Sciatic nerve (tissue), 2 donors: ENCODE results near the gene CAB39. TPM values are rescaled to one million over a fixed set of nuclear protein-coding genes. Genes with fewer than 3 reads are reported as not detected.
"Not testable (repeated sequence)": the region's sequence is repeated elsewhere in the genome, so short reads cannot be mapped to it uniquely, and the experiment has no call there.

Experiments
- ATAC-seq: fragments of 200-7000 bp; cut with Tn5 transposase; one replicate; pipeline ENCODE4 v1.9.1; 2020; ENCODE audit warnings: mild to moderate bottlenecking, moderate library complexity
- DNase-seq: peaks from one replicate; pipeline ENCODE4 v3.0.0-alpha.2; 2020; ENCODE audit warnings: low spot score
- intact Hi-C: fragments of 100-400 bp; cut with DNase I; formaldehyde crosslinking; loops from one replicate; pipeline ENCODE4 v1.14.2; 2022
- total RNA-seq: library from RNA; stranded (reverse); fragmentation: NEBNext Ultra II Directional; extraction: Animal tissue kit (Norgen Biotek cat#: 25700); gene quantifications from one replicate; pipeline ENCODE4 v1.2.1, GENCODE V29; 2021
- donor health status: DM: no; HTN: no; CAD: no.
- donor health status: DM: no; HTN: no; CAD: no.

Gene CAB39
- total RNA-seq, 1 donor from 2014 or later: 59.5 TPM

DNA sequence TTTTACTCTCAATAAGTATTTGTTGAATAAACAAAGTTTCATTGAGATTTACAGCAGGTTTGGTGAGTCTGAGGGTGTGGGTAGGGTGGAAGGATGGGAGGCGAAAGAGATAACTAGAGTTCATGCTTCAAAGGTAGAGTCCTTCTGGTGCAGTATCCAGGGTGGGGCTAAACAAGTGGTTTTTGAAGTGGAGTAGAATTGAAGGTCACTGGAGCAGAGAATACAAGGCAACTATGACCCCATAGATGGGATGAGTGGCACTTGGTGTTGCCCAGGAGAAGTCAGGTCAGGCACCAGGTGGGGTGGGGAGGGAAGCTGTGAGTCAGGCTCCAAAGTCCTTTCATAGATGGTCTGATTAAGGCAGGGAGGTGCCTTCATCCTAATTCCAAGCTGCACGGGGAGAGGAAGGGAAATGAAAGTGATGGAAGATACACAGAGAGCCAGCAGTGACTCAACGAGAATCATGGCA, 6.6 kb upstream of the CAB39 start:
- no peak for DNase-seq
- intact Hi-C loops: no loop called here
- no peak for ATAC-seq

DNA sequence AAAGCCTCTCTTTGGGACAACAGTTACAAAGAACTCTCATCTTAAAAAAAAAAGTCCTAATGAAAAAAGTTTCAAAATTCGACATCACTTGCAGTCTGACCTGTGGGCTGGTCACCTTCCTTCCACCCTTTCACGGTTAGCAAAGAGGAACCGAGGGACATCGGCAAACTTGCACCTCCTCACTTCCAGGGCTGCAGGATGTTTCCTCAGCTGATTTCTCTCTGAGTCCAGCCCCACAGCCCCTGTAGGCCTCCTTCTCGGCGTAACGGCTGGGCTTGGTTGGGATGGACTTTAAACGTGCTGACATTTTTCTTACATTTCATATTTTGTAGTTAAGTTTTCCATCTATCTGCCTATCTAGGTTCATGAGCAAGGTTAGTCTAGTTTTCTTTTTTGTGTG, 5.7 kb upstream of the CAB39 start:
- ATAC-seq (no peak), DNase-seq (no peak)
- intact Hi-C loops: no loop called here

DNA sequence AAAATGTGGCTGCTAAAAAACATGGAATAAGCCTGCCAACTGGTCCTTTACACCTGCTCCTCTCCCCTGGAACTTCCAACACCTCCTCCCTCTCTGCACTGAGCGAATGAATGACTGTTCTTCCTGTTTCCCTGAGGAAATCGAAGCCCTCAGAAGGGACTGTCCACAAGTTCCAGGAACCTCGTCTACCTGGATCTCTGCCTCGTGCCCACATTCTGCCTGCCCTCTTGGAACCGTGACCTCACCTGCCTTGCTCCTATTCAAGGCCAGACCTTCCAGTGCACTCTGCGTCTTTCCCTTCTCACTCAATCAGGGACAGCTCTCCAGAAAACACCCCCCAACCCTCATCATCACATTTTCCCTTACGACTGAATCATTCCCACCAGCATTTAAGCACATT, 4.4 kb upstream of the CAB39 start:
- no peak for ATAC-seq
- intact Hi-C loops: no loop called here
- DNase-seq: no peak

DNA sequence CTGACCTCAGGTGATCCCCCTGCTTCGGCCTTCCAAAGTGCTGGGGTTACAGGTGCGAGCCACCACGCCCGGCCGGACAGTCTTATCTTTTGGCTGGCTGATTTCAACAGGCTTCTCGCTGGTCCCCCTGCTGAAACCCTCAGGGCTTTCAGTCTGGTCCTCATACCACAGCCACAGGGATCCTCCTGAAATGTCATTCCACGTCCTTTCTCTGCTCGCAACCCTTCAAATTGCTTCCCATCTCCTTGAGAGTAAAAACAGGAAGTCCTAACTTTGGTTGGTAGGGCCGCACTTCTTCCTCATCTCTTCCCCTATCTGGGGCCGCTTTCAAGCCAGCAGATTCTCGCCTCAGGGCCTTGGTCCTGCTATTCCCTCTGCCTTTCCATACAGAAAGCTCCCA, 1.4 kb upstream of the CAB39 start:
- intact Hi-C loops: no loop called here
- DNase-seq (no peak), ATAC-seq (peak; percentile 31)

DNA sequence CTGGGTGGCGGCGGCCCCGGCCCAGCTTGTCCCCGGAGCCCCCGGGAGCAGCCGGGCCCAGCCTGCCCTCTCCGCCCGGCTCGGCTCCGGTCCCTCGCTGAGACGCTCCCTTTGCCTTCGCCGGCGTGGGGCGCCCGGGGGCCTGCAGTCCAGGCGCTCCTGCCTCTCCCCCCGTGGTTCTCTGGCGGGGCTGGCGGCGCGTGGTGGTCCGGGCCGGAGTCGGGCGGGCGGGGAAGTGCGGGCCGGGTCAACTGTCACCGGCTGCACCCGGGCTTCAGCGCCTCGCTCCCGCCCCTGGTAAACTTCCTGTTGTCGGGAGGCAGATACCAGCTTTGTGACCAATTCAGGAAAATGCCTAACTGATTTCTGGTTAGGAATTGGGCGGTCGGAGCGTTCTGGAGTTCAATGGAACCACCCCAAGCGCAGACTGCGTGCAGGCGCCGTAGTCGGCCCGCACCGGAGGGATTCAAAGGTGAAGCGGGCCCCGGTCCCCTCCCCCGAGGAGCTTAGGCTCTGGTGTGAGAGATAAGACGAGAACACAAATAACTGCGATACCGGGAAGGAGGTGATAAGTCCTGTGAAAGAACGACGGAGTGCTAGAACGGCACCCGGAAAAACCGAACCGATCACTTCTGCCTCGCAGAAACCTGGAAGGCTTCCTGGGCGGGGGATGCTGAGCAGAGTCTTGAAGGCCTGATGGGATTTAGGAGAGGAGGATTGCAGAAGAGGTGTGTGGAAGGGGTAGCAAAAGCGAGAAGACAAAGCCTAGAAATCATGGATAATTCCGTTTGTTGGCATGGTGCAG, 891 bp downstream of the CAB39 start:
- ATAC-seq (no peak), DNase-seq (peak; percentile 62)
- intact Hi-C loops: no loop called here

- intact Hi-C loops: no loop called here
- DNase-seq (no peak), ATAC-seq (no peak)
Observed at GRCh38 chr2:230714136-230714480, 1.5 kb downstream of the CAB39 start.

- ATAC-seq: no peak
- intact Hi-C loops: no loop called here
- no peak for DNase-seq
Observed at GRCh38 chr2:230715201-230715600, 2.6 kb downstream of the CAB39 start.

DNA sequence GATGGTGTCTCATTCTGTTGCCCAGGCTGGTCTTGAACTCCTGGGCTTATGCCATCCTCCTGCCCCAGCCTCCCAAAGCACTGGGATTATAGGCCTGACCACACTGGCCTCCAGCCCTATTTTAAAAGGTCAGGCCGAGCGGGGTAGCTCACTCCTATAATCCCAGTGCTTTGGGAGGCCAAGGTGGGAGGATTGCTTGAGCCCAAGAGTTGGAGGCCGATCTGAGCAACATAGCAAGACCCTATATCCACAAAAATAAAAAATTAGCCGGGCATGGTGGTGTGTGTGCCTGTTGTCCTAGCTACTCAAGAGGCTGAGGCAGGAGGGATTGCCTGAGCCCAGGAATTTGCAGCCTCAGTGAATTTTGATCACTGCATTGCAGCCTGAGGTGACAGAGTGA, 3.9 kb downstream of the CAB39 start:
- DNase-seq: no peak
- ATAC-seq: no peak
- intact Hi-C loops: no loop called here

DNA sequence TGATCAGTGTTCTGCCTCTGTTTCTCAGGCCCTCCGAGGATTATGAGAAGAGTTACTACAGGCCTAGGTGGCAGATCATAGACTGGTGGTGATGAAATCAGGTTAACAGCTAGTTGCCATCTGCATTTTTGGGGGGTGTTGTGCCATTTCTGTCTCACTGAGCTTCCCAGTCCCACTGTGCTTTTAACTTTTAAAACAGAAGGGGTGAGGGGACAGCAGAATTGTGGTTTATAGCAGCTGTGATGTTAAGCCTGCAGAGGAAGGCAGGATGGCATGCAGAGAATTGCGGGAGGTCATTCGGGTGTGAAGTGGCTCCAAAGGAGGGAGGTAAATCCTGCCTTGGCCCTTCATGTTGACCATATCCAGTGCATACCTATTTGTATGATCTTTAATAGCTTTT, 5.0 kb downstream of the CAB39 start:
- no peak for DNase-seq
- intact Hi-C loops: no loop called here
- no peak for ATAC-seq

GRCh38 chr2:230719340-230719739, 6.7 kb downstream of the CAB39 start:
- ATAC-seq (no peak), DNase-seq (no peak)
- intact Hi-C loops: no loop called here

DNA sequence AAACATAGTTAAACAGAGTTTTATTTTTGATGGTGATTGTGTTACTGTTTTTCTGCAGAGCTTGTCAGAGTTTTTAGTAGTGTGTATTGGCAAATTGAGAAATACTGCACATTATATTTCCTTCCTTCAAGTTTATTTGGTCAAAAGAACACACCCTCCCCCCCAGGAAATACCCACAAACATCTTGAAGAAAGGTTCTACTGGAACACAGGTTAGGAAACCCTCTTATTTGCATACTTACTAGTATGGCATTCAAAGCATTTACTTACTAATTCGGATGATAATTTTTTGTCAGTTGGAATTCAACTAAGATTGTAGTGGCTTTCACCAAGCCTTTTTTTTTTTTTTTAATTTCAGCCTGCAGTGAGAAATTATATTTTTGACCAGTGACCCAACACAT, 9.1 kb downstream of the CAB39 start:
- intact Hi-C loops: no loop called here
- DNase-seq: no peak
- no peak for ATAC-seq

- intact Hi-C loops: no loop called here
- DNase-seq (no peak), ATAC-seq (no peak)
Observed at GRCh38 chr2:230722207-230722885, 9.7 kb downstream of the CAB39 start.

DNA sequence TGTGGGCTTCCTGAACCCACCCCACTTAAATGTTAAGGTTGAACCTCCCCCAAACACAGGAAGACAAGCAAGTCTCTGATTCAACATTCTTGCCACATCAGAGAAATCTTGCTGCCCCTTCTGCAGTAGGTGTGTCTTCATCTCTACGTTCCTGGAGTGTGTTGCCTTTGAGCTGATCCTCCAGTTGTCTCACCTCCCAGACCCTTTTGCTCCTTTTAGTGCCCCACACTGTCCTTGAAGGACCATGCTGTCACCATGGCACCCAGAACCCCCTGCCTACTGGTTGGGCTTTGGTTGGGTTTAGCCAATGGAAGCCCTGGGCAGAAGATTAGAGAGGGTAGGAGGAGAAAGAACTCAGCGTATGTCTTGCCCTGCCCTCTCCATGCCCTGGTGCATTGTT, 10.7 kb downstream of the CAB39 start:
- ATAC-seq (no peak), DNase-seq (no peak)
- intact Hi-C loops: no loop called here

- ATAC-seq, DNase-seq, intact Hi-C loops: not testable (repeated sequence)
Observed at GRCh38 chr2:230724957-230725356, 12.3 kb downstream of the CAB39 start.

GRCh38 chr2:230731512-230731911, 18.9 kb downstream of the CAB39 start:
- ATAC-seq (no peak), DNase-seq (no peak)
- intact Hi-C loops: no loop called here

DNA sequence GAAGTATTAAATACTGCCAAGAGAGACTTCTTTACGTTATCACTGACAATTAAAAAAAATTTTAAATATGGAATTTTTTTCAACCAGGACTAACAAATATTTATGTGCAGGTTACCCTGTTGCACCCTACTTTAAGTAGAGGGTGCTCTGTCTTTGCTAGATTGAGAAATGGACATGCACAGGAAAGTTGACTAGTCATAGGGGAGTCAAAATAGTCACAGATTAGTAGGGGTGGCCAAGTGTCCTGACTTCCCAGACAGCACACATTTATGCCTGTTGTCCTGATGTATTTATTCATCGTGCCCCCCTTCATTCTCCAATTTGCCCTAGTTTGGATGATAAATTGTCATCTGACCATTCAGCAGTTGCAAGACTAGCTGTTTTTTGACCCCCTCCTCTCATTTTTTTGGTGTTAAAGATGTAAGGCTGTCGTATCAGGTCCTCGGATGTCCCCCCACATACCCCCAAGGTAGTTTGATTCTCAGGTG, 20.3 kb downstream of the CAB39 start:
- DNase-seq (no peak), ATAC-seq (no peak)
- intact Hi-C loops: no loop called here

DNA sequence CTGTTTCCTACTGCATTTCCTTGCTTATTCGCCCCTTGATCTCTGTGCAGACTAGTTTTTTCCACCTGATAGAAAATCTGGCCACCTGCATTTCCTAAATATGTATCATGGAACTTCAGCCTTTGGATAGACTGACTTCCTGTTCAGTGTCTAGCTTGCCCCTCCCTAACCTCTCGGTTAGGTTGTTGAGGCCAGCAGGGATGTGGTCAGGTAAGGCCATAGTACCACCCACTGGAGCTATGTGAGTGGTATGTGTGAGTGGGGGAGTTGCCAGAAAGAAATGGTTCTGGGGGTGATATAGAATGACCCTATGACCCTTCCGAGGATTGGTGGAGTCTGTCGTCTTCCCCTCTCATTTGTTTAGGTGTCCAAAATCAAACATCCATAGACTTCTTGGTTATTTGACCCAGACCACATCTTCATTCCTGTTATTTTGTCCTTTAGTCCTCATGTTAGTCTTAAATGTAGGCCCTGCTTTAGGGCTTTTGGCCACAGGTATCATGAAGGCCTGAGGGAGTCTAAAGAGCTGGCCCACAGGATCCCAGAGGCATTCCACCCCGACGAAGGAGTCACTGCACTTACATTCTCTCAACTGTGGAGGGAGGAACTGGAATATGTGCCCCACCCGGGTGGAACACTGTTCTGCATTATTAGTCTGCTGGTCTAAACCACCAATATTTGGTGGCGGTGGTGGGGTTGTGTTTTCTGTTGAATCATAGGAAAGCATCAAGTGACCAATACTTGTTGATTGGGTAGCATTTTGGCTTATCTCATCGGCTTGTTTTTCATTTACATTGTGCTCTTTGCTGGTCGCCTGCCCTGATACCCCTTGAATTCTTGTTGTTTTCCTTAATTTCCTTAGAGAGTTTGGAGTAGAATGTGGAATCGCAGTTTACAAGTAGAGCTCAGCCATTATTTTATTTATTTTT, 21.9 kb downstream of the CAB39 start:
- intact Hi-C loops: no loop called here
- no peak for ATAC-seq

GRCh38 chr2:230735884-230736283, 23.2 kb downstream of the CAB39 start:
- intact Hi-C loops: no loop called here
- DNase-seq (no peak), ATAC-seq (no peak)

More for the DNA sequence above, 21.9 kb downstream of the CAB39 start:
- DNase-seq: no peak

- ATAC-seq (no peak), DNase-seq (no peak)
- intact Hi-C loops: no loop called here
Observed at GRCh38 chr2:230737300-230737699, 24.7 kb downstream of the CAB39 start.
